Right atrium auricular region (tissue), 2 donors: Measurements from ENCODE around the gene PDXDC1. TPM values are rescaled to one million over a fixed set of nuclear protein-coding genes. Genes with fewer than 3 reads are reported as not detected.
A peak's percentile ranks its signal among the peaks of the same experiment; 100 is the strongest.
"Not testable (repeated sequence)": the region's sequence is repeated elsewhere in the genome, so short reads cannot be mapped to it uniquely, and the experiment has no call there.

Source experiments
- DNase-seq: peaks from one replicate; pipeline ENCODE4 v3.0.0-alpha.2; 2019; ENCODE audit warnings: low spot score
- H3K27ac ChIP-seq, 2 donors: fragments of 200-600 bp; sonication (generic); 1 replicate in 1 of 2; 2 replicates in 1 of 2; pipeline ENCODE4 v1.5.1; 2016 to 2019
- H3K27me3 ChIP-seq, 2 donors: fragments of 200-600 bp; sonication (generic); one replicate each; pipeline versions ENCODE4 v1.5.1 to v1.6.0; 2017 to 2019
- H3K36me3 ChIP-seq: fragments of 200-600 bp; sonication (generic); one replicate; pipeline ENCODE4 v1.5.1; 2016
- H3K4me1 ChIP-seq, 2 donors: fragments of 200-600 bp; sonication (generic); one replicate each; pipeline versions ENCODE4 v1.5.1 to v1.6.0; 2017 to 2019
- H3K4me3 ChIP-seq, 2 donors: fragments of 200-600 bp; sonication (generic); 1 replicate in 1 of 2; 2 replicates in 1 of 2; pipeline ENCODE4 v1.5.1; 2017 to 2019; ENCODE audit warnings: mild to moderate bottlenecking in 1 of 2, moderate library complexity in 1 of 2
- H3K9me3 ChIP-seq, 2 donors: fragments of 200-600 bp; sonication (generic); one replicate each; pipeline ENCODE4 v1.5.1; 2019
- total RNA-seq, 2 donors: library from RNA; depleted of rRNA; stranded (reverse); fragments of >200 nt; gene quantifications; one replicate each; pipeline ENCODE4 v1.1.0, GENCODE V29; 2016

PDXDC1 gene
- total RNA-seq, 2 donors from 2014 or later = 50.4 to 60.8 TPM

GRCh38 chr16:14982521-14982920 lies 7.7 kb downstream of the PDXDC1 start:
- H3K4me3 ChIP-seq, H3K9me3 ChIP-seq, H3K27me3 ChIP-seq, H3K4me1 ChIP-seq, H3K36me3 ChIP-seq, DNase-seq: not testable (repeated sequence)
- H3K27ac ChIP-seq = peak overlapping the region in 1 of 2 donors; percentile 38

DNA sequence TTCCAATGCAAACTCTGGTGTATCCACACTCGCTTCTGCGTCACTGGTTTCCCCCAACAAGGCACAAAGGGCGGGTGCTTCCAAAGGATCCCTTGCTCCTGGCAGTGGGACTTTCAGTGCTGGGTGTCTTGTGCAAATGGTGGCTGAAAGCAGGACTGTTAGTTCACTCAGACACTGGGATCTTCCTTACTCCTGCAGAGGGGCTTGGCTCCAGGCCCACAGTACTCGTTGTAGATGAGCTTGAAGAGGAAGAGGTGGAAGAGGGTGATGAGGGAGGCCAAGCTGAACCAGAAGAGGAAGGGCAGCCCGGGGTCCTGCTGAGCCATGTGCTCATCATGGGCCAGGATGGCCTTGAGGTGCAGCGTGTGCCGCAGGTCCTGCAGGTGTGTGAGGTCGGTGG lies 13.3 kb downstream of the PDXDC1 start:
- H3K4me3 ChIP-seq, DNase-seq, H3K27ac ChIP-seq, H3K9me3 ChIP-seq, H3K4me1 ChIP-seq, H3K27me3 ChIP-seq: not testable (repeated sequence)
- H3K36me3 ChIP-seq = peaks cover 14% of the 10 kb centered on the region

- DNase-seq, H3K4me1 ChIP-seq, H3K27ac ChIP-seq, H3K4me3 ChIP-seq, H3K9me3 ChIP-seq, H3K27me3 ChIP-seq: not testable (repeated sequence)
- H3K36me3 ChIP-seq = peaks cover 14% of the 10 kb centered on the region
Measured at GRCh38 chr16:14988661-14989191, 13.9 kb downstream of the PDXDC1 start.

- H3K36me3 ChIP-seq = peaks cover 14% of the 10 kb centered on the region
- not testable (repeated sequence) for H3K27ac ChIP-seq, H3K4me1 ChIP-seq, H3K4me3 ChIP-seq, H3K9me3 ChIP-seq, H3K27me3 ChIP-seq, DNase-seq
Measured at GRCh38 chr16:14989291-14990281, 14.8 kb downstream of the PDXDC1 start.

DNA sequence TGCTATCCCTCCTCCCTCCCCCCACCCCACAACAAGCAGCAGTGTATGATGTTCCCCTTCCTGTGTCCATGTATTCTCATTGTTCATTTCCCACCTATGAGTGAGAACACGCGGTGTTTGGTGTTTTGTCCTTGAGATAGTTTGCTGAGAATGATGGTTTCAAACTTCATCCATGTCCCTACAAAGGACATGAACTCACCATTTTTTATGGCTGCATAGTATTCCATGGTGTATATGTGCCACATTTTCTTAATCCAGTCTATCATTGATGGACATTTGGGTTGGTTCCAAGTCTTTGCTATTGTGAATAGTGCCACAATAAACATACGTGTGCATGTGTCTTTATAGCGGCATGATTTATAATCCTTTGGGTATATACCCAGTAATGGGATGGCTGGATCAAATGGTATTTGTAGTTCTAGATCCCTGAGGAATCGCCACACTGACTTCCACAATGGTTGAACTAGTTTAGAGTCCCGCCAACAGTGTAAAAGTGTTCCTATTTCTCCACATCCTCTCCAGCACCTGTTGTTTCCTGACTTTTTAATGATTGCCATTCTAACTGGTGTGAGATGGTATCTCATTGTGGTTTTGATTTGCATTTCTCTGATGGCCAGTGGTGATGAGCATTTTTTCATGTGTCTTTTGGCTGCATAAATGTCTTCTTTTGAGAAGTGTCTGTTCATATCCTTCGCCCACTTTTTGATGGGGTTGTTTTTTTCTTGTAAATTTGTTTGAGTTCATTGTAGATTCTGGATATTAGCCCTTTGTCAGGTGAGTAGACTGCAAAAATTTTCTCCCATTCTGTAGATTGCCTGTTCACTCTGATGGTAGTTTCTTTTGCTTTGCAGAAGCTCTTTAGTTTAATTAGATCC lies 18.7 kb downstream of the PDXDC1 start:
- not testable (repeated sequence) for H3K27ac ChIP-seq, DNase-seq, H3K9me3 ChIP-seq, H3K27me3 ChIP-seq, H3K4me3 ChIP-seq, H3K4me1 ChIP-seq
- H3K36me3 ChIP-seq = peaks cover 15% of the 10 kb centered on the region

- H3K36me3 ChIP-seq = peaks cover 28% of the 10 kb centered on the region
- not testable (repeated sequence) for DNase-seq, H3K4me3 ChIP-seq, H3K27ac ChIP-seq, H3K27me3 ChIP-seq, H3K4me1 ChIP-seq, H3K9me3 ChIP-seq
Measured at GRCh38 chr16:14996702-14997101, 21.9 kb downstream of the PDXDC1 start.

GRCh38 chr16:14998300-14998699 lies 23.5 kb downstream of the PDXDC1 start:
- not testable (repeated sequence) for H3K4me1 ChIP-seq, H3K9me3 ChIP-seq, H3K27ac ChIP-seq, DNase-seq, H3K27me3 ChIP-seq, H3K4me3 ChIP-seq
- peaks cover 28% of the 10 kb centered on the region for H3K36me3 ChIP-seq

- DNase-seq, H3K9me3 ChIP-seq, H3K27me3 ChIP-seq, H3K27ac ChIP-seq, H3K4me1 ChIP-seq, H3K4me3 ChIP-seq: not testable (repeated sequence)
- peaks cover 34% of the 10 kb centered on the region for H3K36me3 ChIP-seq
Measured at GRCh38 chr16:14999845-15000244, 25.0 kb downstream of the PDXDC1 start.

DNA sequence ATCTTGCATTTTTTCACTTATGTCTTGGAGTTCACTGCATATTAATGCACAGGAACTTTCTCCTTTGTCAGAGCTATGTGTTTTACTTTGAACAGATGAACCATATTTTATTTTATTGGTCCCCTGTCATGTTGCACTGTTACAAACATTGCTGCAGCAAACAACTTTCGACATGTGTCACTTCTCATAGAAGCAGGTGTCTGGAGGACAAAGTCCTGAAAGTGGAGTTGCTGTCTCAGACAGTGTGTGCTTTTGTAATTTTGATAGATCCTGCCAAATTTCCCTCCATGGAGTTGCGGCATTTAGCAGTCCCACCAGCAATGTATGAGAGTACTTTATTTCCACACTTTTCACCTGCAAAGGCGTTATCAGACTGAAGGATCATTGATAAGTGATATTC lies 27.6 kb downstream of the PDXDC1 start:
- H3K36me3 ChIP-seq = peaks cover 35% of the 10 kb centered on the region
- H3K27ac ChIP-seq, H3K9me3 ChIP-seq, H3K4me3 ChIP-seq, H3K4me1 ChIP-seq, H3K27me3 ChIP-seq, DNase-seq: not testable (repeated sequence)

- not testable (repeated sequence) for H3K4me1 ChIP-seq, H3K4me3 ChIP-seq, H3K27me3 ChIP-seq, H3K9me3 ChIP-seq, DNase-seq
- peaks cover 30% of the 10 kb centered on the region for H3K36me3 ChIP-seq
- peak overlapping the region in 1 of 2 donors; percentile 44 for H3K27ac ChIP-seq
Measured at GRCh38 chr16:15005357-15006132, 30.7 kb downstream of the PDXDC1 start.

- not testable (repeated sequence) for H3K27me3 ChIP-seq, H3K4me3 ChIP-seq, H3K27ac ChIP-seq, H3K9me3 ChIP-seq, H3K4me1 ChIP-seq
- peaks cover 42% of the 10 kb centered on the region for H3K36me3 ChIP-seq
- peak; percentile 46 for DNase-seq
Measured at GRCh38 chr16:15008647-15009046, 33.8 kb downstream of the PDXDC1 start.

DNA sequence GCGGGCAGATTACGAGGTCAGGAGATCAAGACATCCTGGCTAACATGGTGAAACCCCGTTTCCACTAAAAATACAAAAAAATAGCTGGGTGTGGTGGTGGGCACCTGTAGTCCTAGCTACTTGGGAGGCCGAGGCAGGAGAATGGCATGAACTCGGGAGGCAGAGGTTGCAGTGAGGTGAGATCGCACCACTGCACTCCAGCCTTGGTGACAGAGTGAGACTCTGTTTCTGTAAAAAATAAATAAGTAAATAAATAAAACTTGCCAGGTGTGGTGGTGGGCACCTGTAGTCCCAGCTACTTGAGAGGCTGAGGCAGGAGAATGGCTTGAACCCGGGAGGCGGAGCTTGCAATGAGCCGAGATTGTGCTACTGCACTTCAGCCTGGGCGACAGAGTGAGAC lies 38.1 kb downstream of the PDXDC1 start:
- peaks cover 46% of the 10 kb centered on the region for H3K36me3 ChIP-seq
- not testable (repeated sequence) for H3K27me3 ChIP-seq, H3K9me3 ChIP-seq, H3K4me3 ChIP-seq, H3K27ac ChIP-seq, DNase-seq
- H3K4me1 ChIP-seq = peaks cover 0 to 20% of the 10 kb centered on the region in 2 donors

DNA sequence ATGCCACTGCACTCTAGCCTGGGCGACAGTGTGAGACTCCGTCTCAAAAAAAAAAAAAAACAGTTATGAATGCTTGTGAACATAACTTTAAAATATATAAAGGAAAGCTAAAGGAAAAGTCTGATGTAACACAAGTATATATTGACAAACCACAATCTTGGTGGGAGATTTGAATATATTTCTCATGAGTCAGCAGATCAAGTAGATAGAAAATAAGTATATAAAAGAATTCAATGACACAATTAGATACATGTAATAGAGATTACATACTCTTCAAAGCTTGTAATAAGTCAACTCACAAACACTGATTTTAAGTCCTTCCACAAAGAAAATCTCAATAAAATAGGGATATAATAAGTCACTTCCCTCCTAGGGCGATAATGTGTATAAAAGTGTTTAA lies 40.8 kb downstream of the PDXDC1 start:
- not testable (repeated sequence) for H3K4me3 ChIP-seq, DNase-seq, H3K27ac ChIP-seq, H3K9me3 ChIP-seq, H3K27me3 ChIP-seq
- H3K36me3 ChIP-seq = peaks cover 48% of the 10 kb centered on the region
- H3K4me1 ChIP-seq = peaks cover 0 to 20% of the 10 kb centered on the region in 2 donors

DNA sequence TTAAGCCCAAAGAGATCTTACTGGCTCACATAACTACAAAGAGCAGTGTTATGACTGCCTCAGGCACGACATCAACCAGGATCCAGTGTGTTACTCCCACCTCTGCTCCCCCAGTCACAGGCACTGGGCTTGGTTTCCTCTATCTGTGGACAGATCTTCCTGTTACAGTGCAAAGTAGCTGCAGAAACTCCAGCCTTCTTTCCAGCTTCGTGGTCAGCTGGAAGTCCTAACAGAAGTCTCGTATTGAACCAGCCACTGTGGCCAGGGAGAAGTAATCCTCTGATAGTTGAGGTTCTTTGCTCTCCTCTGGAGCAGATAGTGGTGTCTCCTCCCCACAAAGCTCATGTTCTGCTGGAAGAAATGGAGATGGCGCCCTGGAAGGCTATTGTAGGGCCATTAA lies 41.5 kb downstream of the PDXDC1 start:
- H3K9me3 ChIP-seq, DNase-seq, H3K27me3 ChIP-seq, H3K4me3 ChIP-seq: not testable (repeated sequence)
- peaks cover 0 to 20% of the 10 kb centered on the region in 2 donors for H3K4me1 ChIP-seq
- H3K36me3 ChIP-seq = peaks cover 48% of the 10 kb centered on the region
- peak overlapping the region; percentile 42 to 67 for H3K27ac ChIP-seq
